Neuronal stem cell (in vitro differentiated cells): ENCODE data around the gene POU4F2.
A peak's percentile ranks its signal among the peaks of the same experiment; 100 is the strongest.

Source experiments
- DNase-seq: peaks from one replicate; pipeline ENCODE4 v3.0.0-alpha.2; 2013; ENCODE audit warnings: low spot score
- H2AFZ ChIP-seq: one replicate; pipeline ENCODE4 v1.6.1; 2013; ENCODE audit warnings: mild to moderate bottlenecking, low read length, inconsistent platforms
- H2AK5ac ChIP-seq: 2 replicates; pipeline ENCODE4 v1.6.1; 2013; ENCODE audit warnings: low read depth, mild to moderate bottlenecking, inconsistent platforms, low read length, moderate library complexity, mixed read lengths
- H2BK120ac ChIP-seq: 2 replicates; pipeline ENCODE4 v1.6.1; 2013; ENCODE audit warnings: low read depth, mild to moderate bottlenecking, inconsistent platforms, low read length, moderate library complexity, mixed read lengths
- H2BK12ac ChIP-seq: one replicate; pipeline ENCODE4 v1.6.1; 2013; ENCODE audit warnings: low read length, inconsistent platforms
- H2BK15ac ChIP-seq: 2 replicates; pipeline ENCODE4 v1.6.1; 2013; ENCODE audit warnings: mild to moderate bottlenecking, low read length, inconsistent platforms, mixed read lengths
- H2BK5ac ChIP-seq: one replicate; pipeline ENCODE4 v1.6.1; 2013; ENCODE audit warnings: inconsistent platforms, mild to moderate bottlenecking, low read length, moderate library complexity
- H3K14ac ChIP-seq: one replicate; pipeline ENCODE4 v1.6.1; 2013; ENCODE audit warnings: low read length, inconsistent platforms
- H3K18ac ChIP-seq: 2 replicates; pipeline ENCODE4 v1.6.1; 2013; ENCODE audit warnings: low read length, inconsistent platforms
- H3K23ac ChIP-seq: 2 replicates; pipeline ENCODE4 v1.6.1; 2013; ENCODE audit warnings: low read depth, mild to moderate bottlenecking, mixed read lengths, low read length, inconsistent platforms; ENCODE audit not compliant: poor library complexity
- H3K27ac ChIP-seq: replicated peaks from 3 replicates; pipeline ENCODE4 v1.5.1; 2013; ENCODE audit warnings: low read length, inconsistent platforms
- H3K27me3 ChIP-seq, 3 experiments: 2 replicates each; pipeline ENCODE4 v1.6.1; 2013; ENCODE audit warnings: low read length in 3 of 3, mild to moderate bottlenecking in 2 of 3, inconsistent platforms in 1 of 3, low read depth in 1 of 3, mixed read lengths in 1 of 3, moderate library complexity in 1 of 3; ENCODE audit not compliant: control insufficient read depth in 3 of 3, insufficient read depth in 3 of 3
- H3K36me3 ChIP-seq, 2 donors: replicated peaks in 1 of 2; 2 replicates each; pipeline ENCODE4 v1.6.1; 2013; ENCODE audit warnings: low read length in 2 of 2; ENCODE audit not compliant: control insufficient read depth in 2 of 2, insufficient read depth in 2 of 2
- H3K4ac ChIP-seq: 2 replicates; pipeline ENCODE4 v1.6.1; 2013; ENCODE audit warnings: inconsistent platforms, mild to moderate bottlenecking, low read length, moderate library complexity
- H3K4me1 ChIP-seq, 2 donors: 1 replicate in 1 of 2; 2 replicates in 1 of 2; pipeline ENCODE4 v1.6.1; 2013; ENCODE audit warnings: low read length in 2 of 2, low read depth in 1 of 2; ENCODE audit not compliant: control insufficient read depth in 2 of 2, insufficient read depth in 1 of 2
- H3K4me2 ChIP-seq: one replicate; pipeline ENCODE4 v1.6.1; 2013; ENCODE audit warnings: mild to moderate bottlenecking, low read length, inconsistent platforms; ENCODE audit not compliant: insufficient read depth, poor library complexity, severe bottlenecking
- H3K4me3 ChIP-seq, 2 donors: 2 replicates each; pipeline ENCODE4 v1.5.1; 2013; ENCODE audit warnings: low read length in 2 of 2, mild to moderate bottlenecking in 2 of 2, inconsistent platforms in 1 of 2, moderate library complexity in 1 of 2
- H3K79me1 ChIP-seq: one replicate; pipeline ENCODE4 v1.6.1; 2013; ENCODE audit warnings: low read depth, mild to moderate bottlenecking, inconsistent platforms, low read length, moderate library complexity
- H3K9ac ChIP-seq: one replicate; pipeline ENCODE4 v1.6.1; 2013; ENCODE audit warnings: mild to moderate bottlenecking, low read depth, low read length, inconsistent platforms; ENCODE audit not compliant: poor library complexity
- H3K9me3 ChIP-seq, 2 donors: replicated peaks in 1 of 2; 2 replicates each; pipeline versions ENCODE3 to v1.6.1; 2013; ENCODE audit warnings: low read length in 2 of 2, mild to moderate bottlenecking in 2 of 2, inconsistent platforms in 1 of 2, low read depth in 1 of 2, mixed read lengths in 1 of 2, moderate library complexity in 1 of 2; ENCODE audit not compliant: control insufficient read depth in 2 of 2, insufficient read depth in 1 of 2
- H4K8ac ChIP-seq: one replicate; pipeline ENCODE4 v1.6.1; 2013; ENCODE audit warnings: low read depth, mild to moderate bottlenecking, inconsistent platforms, low read length, moderate library complexity
- H4K91ac ChIP-seq: one replicate; pipeline ENCODE4 v1.6.1; 2013; ENCODE audit warnings: low read length, low read depth, mild to moderate bottlenecking, inconsistent platforms; ENCODE audit not compliant: poor library complexity
- WGBS, 2 donors: extraction: QIAGEN DNeasy Blood & Tissue Kit; methylation state at CpG; one replicate each; pipeline ENCODE4 v1.1.7; 2013; ENCODE audit warnings: missing lambda C conversion rate in 2 of 2, mixed read lengths in 1 of 2; ENCODE audit not compliant: insufficient read length in 2 of 2, insufficient replicate concordance in 1 of 2; ENCODE audit errors: extremely low coverage in 2 of 2; 5-methylcytosine and 5-hydroxymethylcytosine counted together

The POU4F2 gene

GRCh38 chr4:146632770-146633470 lies 5.8 kb upstream of the POU4F2 start:
- Histone ChIP-seq H3K27me3 (peaks cover 15 to 69% (median 55%) of the 10 kb centered on the region in 3 experiments), H3K14ac (peak overlapping the region; percentile 74), H3K79me1 (no peaks in the 10 kb centered on the region), H3K9me3 (no peaks in the 10 kb centered on the region), H2BK15ac (no peak overlapping the region), H3K4me1 (peaks cover 0 to 3% of the 10 kb centered on the region in 2 donors), H3K9ac (peak overlapping the region; percentile 31), H2AFZ (no peak overlapping the region), H2BK120ac (no peak overlapping the region), H3K4me3 (no peak overlapping the region), H3K27ac (no peak overlapping the region), H2AK5ac (no peak overlapping the region), H4K91ac (no peak overlapping the region), H4K8ac (no peak overlapping the region), H3K4me2 (no peak overlapping the region), H2BK12ac (no peak overlapping the region), H3K23ac (peak overlapping the region; percentile 74), H3K4ac (no peak overlapping the region), H2BK5ac (no peak overlapping the region), H3K18ac (peak overlapping the region; percentile 71), H3K36me3 (no peaks in the 10 kb centered on the region)
- no peak for DNase-seq
- WGBS, 2 donors = no CpG with 5 or more reads among the region's 28 CpGs

GRCh38 chr4:146633471-146633800 lies 5.3 kb upstream of the POU4F2 start:
- WGBS, 2 donors = no CpG with 5 or more reads among the region's 7 CpGs
- Histone ChIP-seq H3K9ac (no peak overlapping the region), H3K4me2 (no peak overlapping the region)

GRCh38 chr4:146634825-146635224 lies 3.9 kb upstream of the POU4F2 start:
- no peak overlapping the region for H4K91ac ChIP-seq
- H3K27me3 ChIP-seq = peaks cover 29 to 86% (median 73%) of the 10 kb centered on the region in 3 experiments
- no peak overlapping the region for H3K18ac ChIP-seq
- H3K9ac ChIP-seq = no peak overlapping the region
- no peak overlapping the region for H3K4me2 ChIP-seq
- H2BK12ac ChIP-seq = no peak overlapping the region
- no peak overlapping the region for H3K14ac ChIP-seq
- H3K9me3 ChIP-seq = peaks cover 0 to 2% of the 10 kb centered on the region in 2 donors
- no peak overlapping the region for H4K8ac ChIP-seq
- no peak for DNase-seq
- H3K23ac ChIP-seq = no peak overlapping the region
- H2BK120ac ChIP-seq = no peak overlapping the region
- no CpG with 5 or more reads among the region's 7 CpGs for WGBS, 2 donors
- no peak overlapping the region for H2BK5ac ChIP-seq
- no peaks in the 10 kb centered on the region for H3K36me3 ChIP-seq
- no peak overlapping the region for H2AFZ ChIP-seq
- H3K27ac ChIP-seq = no peak overlapping the region
- peaks cover 2 to 8% of the 10 kb centered on the region in 2 donors for H3K4me1 ChIP-seq
- no peak overlapping the region for H2AK5ac ChIP-seq
- no peak overlapping the region for H3K4ac ChIP-seq
- no peak overlapping the region for H2BK15ac ChIP-seq
- H3K4me3 ChIP-seq = no peak overlapping the region
- H3K79me1 ChIP-seq = no peaks in the 10 kb centered on the region

More at GRCh38 chr4:146633471-146633800, 5.3 kb upstream of the POU4F2 start:
- no peak overlapping the region for H2BK5ac ChIP-seq
- H3K27ac ChIP-seq = no peak overlapping the region
- H2AFZ ChIP-seq = no peak overlapping the region
- peaks cover 19 to 74% (median 60%) of the 10 kb centered on the region in 3 experiments for H3K27me3 ChIP-seq
- H2BK15ac ChIP-seq = no peak overlapping the region
- no peak overlapping the region for H2AK5ac ChIP-seq
- no peak overlapping the region for H3K18ac ChIP-seq
- no peaks in the 10 kb centered on the region for H3K79me1 ChIP-seq
- H2BK120ac ChIP-seq = no peak overlapping the region
- no peaks in the 10 kb centered on the region for H3K36me3 ChIP-seq
- H2BK12ac ChIP-seq = no peak overlapping the region
- H4K91ac ChIP-seq = no peak overlapping the region
- H4K8ac ChIP-seq = no peak overlapping the region
- H3K4me3 ChIP-seq = no peak overlapping the region
- no peak overlapping the region for H3K4ac ChIP-seq
- no peak overlapping the region for H3K23ac ChIP-seq
- no peak for DNase-seq
- H3K4me1 ChIP-seq = peaks cover 0 to 3% of the 10 kb centered on the region in 2 donors
- no peaks in the 10 kb centered on the region for H3K9me3 ChIP-seq
- no peak overlapping the region for H3K14ac ChIP-seq

- H3K23ac ChIP-seq = no peak overlapping the region
- peak overlapping the region; percentile 71 for H3K4me2 ChIP-seq
- no peak overlapping the region for H2BK12ac ChIP-seq
- peaks cover 3% of the 10 kb centered on the region for H3K79me1 ChIP-seq
- H3K36me3 ChIP-seq = no peaks in the 10 kb centered on the region
- H4K91ac ChIP-seq = no peak overlapping the region
- H3K14ac ChIP-seq = no peak overlapping the region
- no peak overlapping the region for H3K4ac ChIP-seq
- no peak overlapping the region for H4K8ac ChIP-seq
- peaks cover 4 to 8% of the 10 kb centered on the region in 2 donors for H3K4me1 ChIP-seq
- H3K4me3 ChIP-seq = peak overlapping the region; percentile 27 to 65
- H2BK15ac ChIP-seq = no peak overlapping the region
- no peak overlapping the region for H3K18ac ChIP-seq
- no CpG with 5 or more reads among the region's 35 CpGs for WGBS, 2 donors
- H2BK5ac ChIP-seq = no peak overlapping the region
- peaks cover 40 to 92% (median 79%) of the 10 kb centered on the region in 3 experiments for H3K27me3 ChIP-seq
- peak overlapping the region; percentile 87 for H2AFZ ChIP-seq
- no peak overlapping the region for H2AK5ac ChIP-seq
- H3K9me3 ChIP-seq = peaks cover 3 to 5% of the 10 kb centered on the region in 2 donors
- H2BK120ac ChIP-seq = no peak overlapping the region
- no peak overlapping the region for H3K27ac ChIP-seq
- H3K9ac ChIP-seq = no peak overlapping the region
- DNase-seq = no peak
These were observed 916 bp upstream of the POU4F2 start for GRCh38 chr4:146637621-146638332.
